GM21381 (cell line): ENCODE measurements around the gene ZBTB45.
"Not testable (repeated sequence)": the region's sequence is repeated elsewhere in the genome, so short reads cannot be mapped to it uniquely, and the experiment has no call there.

Experiments
- ATAC-seq: cut with Tn5 transposase; IDR thresholded peaks from one replicate; pipeline ENCODE4 v1.9.1; 2021; ENCODE audit warnings: mild to moderate bottlenecking, moderate library complexity; ENCODE audit not compliant: unreplicated experiment

ZBTB45 gene

GRCh38 chr19:58477130-58477529, 42.5 kb downstream of the ZBTB45 start:
- ATAC-seq: no peak

- no peak for ATAC-seq
These were observed 43.1 kb downstream of the ZBTB45 start for GRCh38 chr19:58476498-58477015.

GRCh38 chr19:58475714-58476497, 43.7 kb downstream of the ZBTB45 start, which contains the start of gene ZNF446:
Gene ZNF446, plus strand, starts transcription at chr19:58476352. Its CDS starts 867 bp downstream, at chr19:58477219.
- peak; percentile 78 for ATAC-seq

DNA sequence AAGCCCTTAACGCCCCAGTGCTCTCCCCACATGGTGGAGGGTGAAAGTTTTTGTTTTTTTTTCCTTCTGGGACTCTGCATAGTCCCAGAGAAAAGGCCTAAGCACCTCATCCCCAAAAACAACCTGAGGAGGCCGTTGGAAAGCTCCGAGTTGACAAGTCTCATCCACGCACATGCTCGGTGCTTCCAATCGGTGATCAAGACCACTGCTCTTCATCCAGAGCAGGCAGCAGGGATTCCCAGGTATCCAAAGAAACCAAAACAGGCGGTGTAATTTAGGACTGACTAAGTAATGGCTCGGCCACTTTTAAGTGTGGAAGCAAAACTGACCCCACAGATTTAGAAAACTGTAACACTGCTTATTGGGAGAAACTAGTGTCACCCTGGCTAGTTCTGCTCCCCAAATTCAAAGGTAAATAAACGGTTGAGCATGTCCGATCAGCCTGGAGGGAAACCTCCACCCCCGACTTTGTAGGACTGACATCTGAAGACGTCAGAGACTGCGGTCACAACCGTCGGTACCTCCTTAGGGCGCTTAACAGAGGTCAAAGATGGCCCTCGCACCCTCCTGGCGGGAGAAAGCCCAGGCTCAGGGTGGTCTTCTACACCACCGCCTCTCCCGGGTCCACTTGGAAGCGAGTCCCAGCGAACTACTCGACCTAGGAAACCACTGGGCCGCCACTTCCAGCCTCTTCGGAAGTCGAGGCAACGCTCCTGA, 44.5 kb downstream of the ZBTB45 start:
- peak; percentile 2 for ATAC-seq

GRCh38 chr19:58474291-58474996, 45.2 kb downstream of the ZBTB45 start:
- ATAC-seq: no peak

DNA sequence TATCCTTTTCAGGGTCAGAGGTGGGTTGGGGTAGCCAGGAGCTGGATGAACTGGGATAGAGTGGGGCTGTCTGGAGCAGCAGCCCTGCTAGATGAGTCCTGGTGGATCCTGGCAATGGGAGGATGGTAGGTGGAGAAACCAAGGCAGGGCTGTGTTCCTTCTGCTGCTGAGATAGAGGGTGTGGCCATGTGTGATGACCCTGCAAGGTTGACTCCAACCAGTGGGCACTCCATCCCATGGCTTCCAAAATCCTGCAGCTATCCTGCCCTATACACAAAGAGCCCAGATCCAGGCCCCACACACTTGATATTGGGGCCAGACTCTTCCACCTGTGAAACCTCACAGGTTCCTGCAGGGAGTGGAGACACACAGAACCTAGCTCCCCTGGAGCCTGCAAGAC, 45.8 kb downstream of the ZBTB45 start:
- no peak for ATAC-seq

GRCh38 chr19:58471736-58472135, 47.9 kb downstream of the ZBTB45 start:
- no peak for ATAC-seq

DNA sequence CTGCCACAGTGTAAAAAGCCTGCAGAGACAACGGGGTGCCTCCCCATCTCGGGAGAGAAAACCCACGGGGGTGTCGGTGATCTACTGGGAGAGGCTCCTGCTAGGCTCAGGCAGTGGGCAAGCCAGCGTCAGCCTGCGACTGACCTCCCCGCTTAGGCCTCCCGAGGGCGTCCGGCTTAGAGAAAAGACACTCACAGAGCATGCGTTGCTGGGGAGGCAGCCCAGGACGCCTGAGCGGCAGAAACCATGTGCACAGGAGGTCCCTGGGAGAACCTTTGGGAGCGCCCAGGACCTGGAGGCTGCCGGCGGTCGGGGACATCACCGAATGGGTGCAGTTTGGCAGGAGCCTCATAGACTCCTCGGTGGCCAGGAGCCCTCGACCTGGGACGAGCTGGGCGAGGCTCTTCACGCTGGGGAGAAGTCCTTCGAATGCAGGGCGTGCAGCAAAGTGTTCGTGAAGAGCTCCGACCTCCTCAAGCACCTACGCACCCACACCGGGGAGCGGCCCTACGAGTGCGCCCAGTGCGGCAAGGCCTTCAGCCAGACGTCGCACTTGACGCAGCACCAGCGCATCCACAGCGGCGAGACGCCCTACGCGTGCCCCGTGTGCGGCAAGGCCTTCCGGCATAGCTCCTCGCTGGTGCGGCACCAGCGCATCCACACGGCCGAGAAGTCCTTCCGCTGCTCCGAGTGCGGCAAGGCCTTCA, 48.6 kb downstream of the ZBTB45 start:
- not testable (repeated sequence) for ATAC-seq

- ATAC-seq: no peak
These were observed 50.2 kb downstream of the ZBTB45 start for GRCh38 chr19:58469241-58470013.

DNA sequence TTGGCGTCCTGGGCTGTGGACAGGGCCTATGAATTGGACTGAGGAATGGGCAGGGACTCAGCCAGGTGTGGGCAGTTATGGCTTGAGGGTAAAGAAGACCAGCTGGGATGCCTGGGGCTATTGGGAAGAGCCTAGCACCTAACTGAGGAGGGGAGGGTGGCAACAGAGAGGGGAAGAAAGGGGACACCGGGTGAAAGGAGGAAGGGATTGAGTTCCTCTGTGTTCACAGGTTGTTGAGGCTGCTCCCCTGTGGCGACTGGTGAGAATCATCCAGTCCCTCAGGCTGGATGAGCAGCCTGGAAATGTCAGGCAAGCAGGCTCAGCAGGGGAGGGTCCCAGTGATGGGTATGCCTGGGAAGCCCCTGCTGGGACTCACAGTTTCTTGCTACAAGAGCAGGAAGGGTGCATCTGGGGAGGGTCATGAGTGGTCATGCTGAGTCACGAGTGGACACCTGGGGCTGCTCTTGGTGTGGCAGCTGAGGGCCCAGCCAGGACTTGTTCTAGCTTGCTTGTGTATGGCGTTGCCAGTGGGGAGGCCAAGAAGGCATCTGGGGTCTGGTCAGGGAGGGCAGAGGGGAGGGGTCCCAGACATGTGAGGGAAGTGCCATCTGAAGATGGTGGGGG, 51.3 kb downstream of the ZBTB45 start:
- ATAC-seq: no peak

GRCh38 chr19:58466760-58467589, 52.6 kb downstream of the ZBTB45 start, which contains the start of gene ZNF324:
Gene ZNF324, plus strand, starts transcription at chr19:58467080. Its CDS starts 2,106 bp downstream, at chr19:58469186.
- peak; percentile 83 for ATAC-seq

GRCh38 chr19:58466089-58466759, 53.4 kb downstream of the ZBTB45 start:
- peak; percentile 22 for ATAC-seq
